ENCODE data around the gene TMEM121.

DNA sequence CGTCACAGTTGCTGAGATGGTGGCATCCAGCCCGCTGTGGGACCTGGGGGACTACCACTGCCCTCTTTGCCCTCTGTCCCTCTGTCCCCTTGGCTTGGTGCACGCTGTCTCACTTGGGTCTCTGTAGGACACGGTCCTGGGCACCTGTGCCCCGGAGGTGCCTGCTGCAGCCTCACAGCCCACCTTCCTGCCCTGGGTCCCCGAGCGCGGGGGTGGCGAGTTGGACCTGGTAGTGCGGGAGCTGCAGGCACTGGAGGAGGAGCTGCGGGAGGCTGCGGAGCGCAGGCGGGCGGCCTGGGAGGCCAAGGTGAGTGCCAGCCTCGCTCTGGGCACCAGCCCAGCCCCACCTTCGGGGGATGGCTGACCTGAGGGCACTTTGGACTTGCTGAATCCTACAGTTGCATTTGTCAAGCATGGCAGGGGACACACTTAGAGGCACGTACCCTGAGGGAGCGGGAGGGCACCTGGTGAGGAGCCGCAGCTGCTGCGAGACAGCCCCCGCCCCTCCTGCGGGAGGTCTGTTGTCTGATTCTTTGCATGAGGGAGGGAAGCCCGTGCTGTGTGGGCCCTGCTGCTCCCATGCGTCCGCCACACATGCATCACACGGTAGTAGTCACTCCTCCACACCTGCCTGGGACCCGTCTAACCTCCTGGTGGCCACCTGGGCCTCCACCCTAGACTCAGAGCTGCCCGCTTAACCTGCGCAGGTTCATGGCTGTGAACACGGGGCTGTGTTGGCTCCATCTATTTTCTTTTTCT lies 28.5 kb upstream of the TMEM121 start:
- TF ChIP-seq POLR2A (IDR thresholded peaks at IDR 0.05; ENCODE audit: low read length) (no peak), GATA1 (IDR thresholded peaks at IDR 0.05; ENCODE audit: low read depth, low read length) (no peak)
